KOPT-K1 (cell line): ENCODE measurements around the gene FCGBP.
"Not testable (repeated sequence)": the region's sequence is repeated elsewhere in the genome, so short reads cannot be mapped to it uniquely, and the experiment has no call there.

Source experiments
- H3K27ac ChIP-seq: fragments of 200-600 bp; sonication (generic); 2 replicates; pipeline ENCODE4 v1.5.1; 2016; ENCODE audit warnings: antibody characterized with exemption, mild to moderate bottlenecking, low read depth, low read length; ENCODE audit not compliant: poor library complexity, severe bottlenecking
- H3K36me3 ChIP-seq: fragments of 200-600 bp; sonication (generic); 2 replicates; pipeline ENCODE4 v1.5.1; 2017; ENCODE audit warnings: antibody characterized with exemption, mild to moderate bottlenecking, low read length, moderate library complexity; ENCODE audit not compliant: insufficient read depth
- H3K9me3 ChIP-seq: fragments of 200-600 bp; sonication (generic); 2 replicates; pipeline ENCODE4 v1.5.1; 2017; ENCODE audit warnings: antibody characterized with exemption, low read length, mild to moderate bottlenecking; ENCODE audit not compliant: insufficient read depth, poor library complexity, severe bottlenecking

FCGBP gene

DNA sequence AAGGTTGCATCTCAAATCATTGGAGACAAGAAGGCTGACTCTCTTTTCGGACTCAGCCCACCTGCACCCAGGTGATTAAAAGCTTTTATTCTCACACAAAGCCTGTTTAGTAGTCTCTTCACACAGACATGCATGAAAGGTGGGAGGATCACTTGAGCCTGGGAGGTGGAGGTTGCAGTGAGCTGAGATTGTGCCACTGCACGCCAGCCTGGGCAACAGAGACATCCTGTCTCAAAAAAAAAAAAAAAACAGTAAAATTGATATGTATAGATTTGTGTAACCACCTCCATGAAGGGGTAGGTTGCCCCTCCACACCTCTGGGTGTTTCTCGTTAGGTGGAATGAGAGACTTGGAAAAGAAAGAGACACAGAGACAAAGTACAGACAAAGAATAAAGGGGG, 24.5 kb upstream of the FCGBP start:
- not testable (repeated sequence) for H3K9me3 ChIP-seq, H3K36me3 ChIP-seq, H3K27ac ChIP-seq

DNA sequence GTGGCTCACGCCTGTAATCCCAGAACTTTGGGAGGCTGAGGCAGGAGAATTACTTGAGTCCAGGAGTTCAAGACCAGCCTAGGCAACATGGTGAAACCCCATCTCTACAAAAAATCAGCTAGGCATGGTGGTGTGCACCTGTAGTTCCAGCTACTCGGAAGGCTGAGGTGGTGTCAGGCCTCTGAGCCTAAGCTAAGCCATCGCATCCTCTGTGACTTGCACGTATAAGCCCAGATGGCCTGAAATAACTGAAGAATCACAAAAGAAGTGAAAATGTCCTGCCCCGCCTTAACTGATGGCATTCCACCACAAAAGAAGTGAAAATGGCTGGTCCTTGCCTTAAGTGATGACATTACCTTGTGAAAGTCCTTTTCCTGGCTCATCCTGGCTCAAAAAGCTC, 23.5 kb upstream of the FCGBP start:
- not testable (repeated sequence) for H3K36me3 ChIP-seq, H3K27ac ChIP-seq, H3K9me3 ChIP-seq

GRCh38 chr19:39953915-39954314, 19.5 kb upstream of the FCGBP start:
- H3K27ac ChIP-seq = peak overlapping the region; percentile 55
- no peaks in the 10 kb centered on the region for H3K9me3 ChIP-seq
- H3K36me3 ChIP-seq = no peaks in the 10 kb centered on the region

- Histone ChIP-seq H3K36me3 (no peaks in the 10 kb centered on the region), H3K9me3 (no peaks in the 10 kb centered on the region), H3K27ac (peak overlapping the region; percentile 55)
Measured at GRCh38 chr19:39951686-39952085, 17.3 kb upstream of the FCGBP start.

DNA sequence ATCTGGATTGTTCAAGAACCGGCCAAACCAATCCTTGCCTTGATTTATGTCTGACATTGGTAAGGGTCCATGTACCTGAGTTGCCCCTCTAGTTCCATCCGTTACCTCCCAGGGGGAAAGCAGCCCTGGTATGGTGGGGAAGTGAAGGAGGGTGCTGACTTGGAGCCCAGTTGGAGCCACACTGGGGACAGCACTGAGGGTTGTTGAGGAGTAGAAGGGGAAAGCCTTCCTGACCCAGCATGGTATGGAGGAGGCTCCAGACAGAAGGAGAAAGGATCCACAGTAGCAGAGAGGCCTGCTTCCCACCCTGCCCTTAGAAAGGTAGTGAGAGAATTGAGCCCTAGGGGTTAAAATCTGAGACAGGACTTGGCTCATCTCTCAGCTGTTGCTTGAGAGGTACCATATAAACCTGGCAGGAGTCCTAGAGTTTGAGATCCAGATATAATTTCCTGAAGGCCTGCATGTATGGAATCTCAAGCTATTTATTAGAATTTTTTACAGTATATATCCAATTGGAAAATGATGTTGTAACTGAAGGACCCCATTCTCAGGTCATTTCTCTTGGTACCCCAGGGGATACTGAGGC, 16.7 kb upstream of the FCGBP start:
- H3K27ac ChIP-seq = no peak overlapping the region
- H3K36me3 ChIP-seq = no peaks in the 10 kb centered on the region
- no peaks in the 10 kb centered on the region for H3K9me3 ChIP-seq

GRCh38 chr19:39949026-39949747, 14.8 kb upstream of the FCGBP start:
- Histone ChIP-seq H3K36me3 (no peaks in the 10 kb centered on the region), H3K9me3 (no peaks in the 10 kb centered on the region), H3K27ac (no peak overlapping the region)

GRCh38 chr19:39946532-39946931, 12.1 kb upstream of the FCGBP start:
- H3K9me3 ChIP-seq = no peaks in the 10 kb centered on the region
- H3K27ac ChIP-seq = no peak overlapping the region
- H3K36me3 ChIP-seq = no peaks in the 10 kb centered on the region

DNA sequence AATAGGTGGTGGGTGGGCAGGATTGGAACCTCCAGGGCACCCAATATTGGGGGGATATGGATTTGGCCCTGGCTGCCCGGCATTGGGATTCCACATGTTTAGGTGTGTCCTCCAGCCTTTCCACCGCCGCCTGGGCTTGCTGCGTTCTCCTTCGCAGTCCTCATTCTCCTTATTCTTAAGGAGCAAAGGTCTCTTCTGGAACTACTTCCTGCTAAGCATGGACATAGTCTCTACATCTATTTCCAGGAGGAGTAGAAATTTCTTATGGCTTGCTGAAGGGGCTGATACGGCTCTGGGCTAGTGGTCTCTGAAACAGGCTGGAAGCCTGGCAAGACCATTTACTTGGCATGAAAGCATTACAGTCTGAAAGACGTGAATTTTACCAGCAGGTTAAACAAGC, 9.2 kb upstream of the FCGBP start:
- H3K27ac ChIP-seq = peak overlapping the region; percentile 50
- H3K9me3 ChIP-seq = peaks cover 10% of the 10 kb centered on the region
- no peaks in the 10 kb centered on the region for H3K36me3 ChIP-seq

GRCh38 chr19:39942366-39942730, 7.9 kb upstream of the FCGBP start:
- no peaks in the 10 kb centered on the region for H3K36me3 ChIP-seq
- peak overlapping the region; percentile 81 for H3K27ac ChIP-seq
- H3K9me3 ChIP-seq = peaks cover 10% of the 10 kb centered on the region

DNA sequence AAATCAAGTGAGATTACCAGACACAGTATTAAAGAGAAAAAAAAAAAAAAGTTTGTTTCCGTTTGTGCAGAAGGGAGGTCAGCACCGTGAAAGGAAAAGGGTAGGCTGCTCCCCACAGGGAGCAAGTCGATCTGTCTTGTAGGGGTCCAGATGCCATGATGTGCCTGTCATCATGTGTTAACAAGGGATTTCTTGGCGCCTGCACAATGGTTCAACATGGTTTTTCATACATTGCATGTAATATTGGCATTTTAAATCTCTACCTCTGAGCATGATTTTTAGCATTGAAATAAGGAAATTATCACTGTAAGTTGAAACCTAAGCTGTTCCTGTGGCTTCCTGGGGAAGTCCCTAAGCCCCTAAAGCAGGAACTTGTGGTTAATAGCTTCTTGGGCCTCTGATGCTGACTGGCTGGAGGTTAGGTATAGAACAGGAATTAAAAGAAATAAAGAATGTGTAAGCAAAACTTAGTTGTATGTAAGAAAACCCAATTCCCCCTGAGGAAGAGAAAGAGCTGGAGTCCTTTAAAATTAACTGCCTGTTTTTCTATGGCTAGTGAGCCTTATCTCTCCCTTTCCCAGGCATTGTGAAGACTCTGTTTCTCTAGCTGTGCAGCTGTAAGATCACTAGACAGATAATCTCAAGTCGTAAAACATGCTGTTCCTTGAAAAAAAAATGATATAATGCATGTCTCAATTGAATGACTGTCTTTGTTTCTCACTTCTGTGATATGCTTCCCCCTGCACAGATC, 7.4 kb upstream of the FCGBP start:
- peaks cover 10% of the 10 kb centered on the region for H3K9me3 ChIP-seq
- H3K36me3 ChIP-seq = no peaks in the 10 kb centered on the region
- H3K27ac ChIP-seq = peak overlapping the region; percentile 81

DNA sequence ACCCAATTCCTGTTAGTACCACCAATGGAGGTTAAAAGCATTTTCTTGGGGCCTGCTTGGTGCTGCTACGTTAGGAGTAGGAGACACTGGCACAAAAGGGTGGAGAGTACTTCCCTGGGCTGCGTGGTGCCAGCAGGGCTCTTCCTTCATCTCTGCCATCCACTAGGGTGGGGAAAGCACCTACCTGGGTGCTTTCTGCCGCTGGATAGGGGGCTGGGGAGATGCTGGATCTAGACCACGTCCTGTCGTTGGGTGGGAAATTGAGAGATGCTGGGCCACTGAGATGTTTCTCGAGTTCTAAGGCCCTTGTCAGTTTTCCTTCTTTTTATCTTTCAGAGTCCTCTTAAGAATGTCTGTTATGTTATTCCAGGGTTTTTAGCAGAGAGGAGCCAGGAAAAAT, 6.7 kb upstream of the FCGBP start:
- Histone ChIP-seq H3K27ac (peak overlapping the region; percentile 81), H3K36me3 (no peaks in the 10 kb centered on the region)

DNA sequence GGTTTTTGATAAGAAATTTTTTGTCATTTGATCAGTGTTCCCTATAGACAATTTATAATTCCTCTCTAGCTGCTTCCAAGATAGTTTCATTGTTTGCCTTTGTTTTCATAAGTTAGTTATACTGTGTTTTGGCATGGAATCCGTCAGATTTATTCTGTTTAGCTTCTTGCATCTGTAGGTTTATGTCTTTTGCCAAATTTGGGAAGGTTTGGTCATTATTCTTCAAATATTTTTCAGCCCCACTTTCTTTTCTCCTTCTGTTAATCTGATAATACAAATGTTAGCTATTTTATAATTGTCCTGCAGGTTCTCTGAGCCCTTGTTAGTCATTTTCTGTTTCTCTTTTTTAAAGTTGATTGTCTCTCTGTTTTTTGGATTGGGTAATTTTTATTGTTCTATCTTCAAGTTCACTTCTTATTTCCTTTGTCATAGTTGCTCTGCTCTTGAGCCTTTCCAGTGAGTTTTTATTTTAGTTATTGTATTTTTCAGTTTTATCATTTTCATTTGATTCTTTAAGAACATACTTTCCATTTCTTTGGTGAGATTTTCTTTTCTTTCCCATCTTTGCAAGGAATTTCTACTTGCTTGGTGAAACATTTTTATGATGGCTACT, 5.9 kb upstream of the FCGBP start:
- Histone ChIP-seq H3K27ac (peak overlapping the region; percentile 81), H3K36me3 (no peaks in the 10 kb centered on the region), H3K9me3 (peaks cover 10% of the 10 kb centered on the region)

More for the DNA sequence above, 6.7 kb upstream of the FCGBP start:
- H3K9me3 ChIP-seq = peaks cover 10% of the 10 kb centered on the region

DNA sequence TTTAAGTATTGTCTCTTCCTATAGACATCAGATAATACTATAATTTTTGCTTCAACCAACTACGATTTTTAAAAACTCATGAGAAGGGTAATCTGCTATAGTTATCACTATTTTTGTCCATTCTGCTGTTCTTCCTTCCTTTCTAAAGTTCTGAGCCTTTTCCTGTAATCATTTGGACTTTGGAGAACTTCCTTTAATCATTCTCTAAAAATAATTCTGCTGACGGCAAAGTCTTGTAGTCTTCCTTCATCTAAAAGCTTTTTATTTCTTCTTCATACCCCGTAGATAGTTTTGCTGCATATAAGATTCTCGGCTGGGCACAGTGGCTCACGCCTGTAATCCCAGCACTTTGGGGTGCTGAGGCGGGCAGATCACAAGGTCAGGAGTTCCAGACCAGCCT, 5.1 kb upstream of the FCGBP start:
- no peaks in the 10 kb centered on the region for H3K36me3 ChIP-seq
- no peak overlapping the region for H3K27ac ChIP-seq
- H3K9me3 ChIP-seq = peaks cover 10% of the 10 kb centered on the region

DNA sequence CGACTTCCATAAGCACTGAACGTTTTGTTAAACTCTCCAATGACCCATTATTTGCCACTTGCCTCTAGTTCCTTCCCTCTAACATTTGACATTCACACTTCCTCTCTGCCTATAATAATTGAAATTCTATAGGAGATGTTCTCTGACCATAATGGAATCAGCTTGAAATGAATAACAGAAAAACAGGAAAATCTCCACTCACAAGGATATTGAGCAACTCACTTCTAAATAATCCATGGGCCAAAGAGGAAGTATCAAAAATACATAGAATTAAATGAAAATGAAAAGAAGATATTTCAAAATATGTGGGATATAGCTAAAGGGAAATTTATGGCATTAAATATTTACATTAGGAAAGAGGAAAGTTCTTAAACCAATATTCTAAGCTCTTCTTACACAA, 3.4 kb upstream of the FCGBP start:
- Histone ChIP-seq H3K36me3 (no peaks in the 10 kb centered on the region), H3K27ac (no peak overlapping the region), H3K9me3 (peaks cover 10% of the 10 kb centered on the region)

- Histone ChIP-seq H3K9me3 (peaks cover 10% of the 10 kb centered on the region), H3K36me3 (no peaks in the 10 kb centered on the region), H3K27ac (no peak overlapping the region)
Measured at GRCh38 chr19:39937094-39937720, 2.8 kb upstream of the FCGBP start.
